GM12874 (cell line): ENCODE measurements around the gene LAD1.

Source experiments
- TF ChIP-seq, protein P1 (sequence below): IDR thresholded peaks from 2 replicates; pipeline ENCODE4 v1.5.1; 2011; ENCODE audit warnings: low read depth, mild to moderate bottlenecking, control low read depth, low read length, moderate library complexity; ENCODE audit not compliant: insufficient read depth

LAD1 gene

DNA sequence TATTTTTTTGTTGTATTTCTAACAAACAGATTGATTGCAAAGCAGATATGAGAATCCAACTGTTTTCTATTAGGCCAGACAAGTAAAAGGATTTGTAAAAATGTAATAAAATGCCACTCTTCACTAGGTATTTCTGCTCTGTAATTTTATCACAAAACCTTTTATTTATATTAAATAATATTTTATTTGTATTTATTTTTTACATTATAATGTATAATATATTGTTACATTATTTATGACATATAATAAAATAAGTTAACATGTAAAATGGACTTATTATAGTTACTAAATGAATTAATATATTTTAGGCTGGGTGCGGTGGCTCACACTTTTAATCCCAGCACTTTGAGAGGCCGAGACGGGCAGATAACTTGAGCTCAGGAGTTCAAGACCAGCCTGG, 35.1 kb upstream of the LAD1 start:
- TF ChIP-seq, protein P1, sequence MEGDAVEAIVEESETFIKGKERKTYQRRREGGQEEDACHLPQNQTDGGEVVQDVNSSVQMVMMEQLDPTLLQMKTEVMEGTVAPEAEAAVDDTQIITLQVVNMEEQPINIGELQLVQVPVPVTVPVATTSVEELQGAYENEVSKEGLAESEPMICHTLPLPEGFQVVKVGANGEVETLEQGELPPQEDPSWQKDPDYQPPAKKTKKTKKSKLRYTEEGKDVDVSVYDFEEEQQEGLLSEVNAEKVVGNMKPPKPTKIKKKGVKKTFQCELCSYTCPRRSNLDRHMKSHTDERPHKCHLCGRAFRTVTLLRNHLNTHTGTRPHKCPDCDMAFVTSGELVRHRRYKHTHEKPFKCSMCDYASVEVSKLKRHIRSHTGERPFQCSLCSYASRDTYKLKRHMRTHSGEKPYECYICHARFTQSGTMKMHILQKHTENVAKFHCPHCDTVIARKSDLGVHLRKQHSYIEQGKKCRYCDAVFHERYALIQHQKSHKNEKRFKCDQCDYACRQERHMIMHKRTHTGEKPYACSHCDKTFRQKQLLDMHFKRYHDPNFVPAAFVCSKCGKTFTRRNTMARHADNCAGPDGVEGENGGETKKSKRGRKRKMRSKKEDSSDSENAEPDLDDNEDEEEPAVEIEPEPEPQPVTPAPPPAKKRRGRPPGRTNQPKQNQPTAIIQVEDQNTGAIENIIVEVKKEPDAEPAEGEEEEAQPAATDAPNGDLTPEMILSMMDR: no peak

DNA sequence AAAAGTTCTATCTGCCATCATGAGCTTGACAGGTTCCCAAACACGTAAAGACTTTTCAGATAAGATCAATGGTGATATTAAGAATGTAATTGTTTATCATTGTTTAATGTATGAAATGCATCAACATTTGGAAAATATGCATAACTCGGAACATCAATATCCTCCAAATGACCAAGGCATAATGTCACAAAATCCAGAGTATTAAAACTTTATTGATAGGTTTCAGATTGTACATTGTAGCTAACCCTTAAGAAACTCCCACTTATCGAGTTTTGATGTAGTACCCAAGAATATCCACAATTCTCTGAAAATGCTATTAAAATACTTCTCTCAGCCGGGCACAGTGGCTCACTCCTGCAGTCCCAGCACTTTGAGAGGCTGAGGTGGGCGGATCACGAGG, 34.5 kb upstream of the LAD1 start:
- TF ChIP-seq, protein P1: no peak

DNA sequence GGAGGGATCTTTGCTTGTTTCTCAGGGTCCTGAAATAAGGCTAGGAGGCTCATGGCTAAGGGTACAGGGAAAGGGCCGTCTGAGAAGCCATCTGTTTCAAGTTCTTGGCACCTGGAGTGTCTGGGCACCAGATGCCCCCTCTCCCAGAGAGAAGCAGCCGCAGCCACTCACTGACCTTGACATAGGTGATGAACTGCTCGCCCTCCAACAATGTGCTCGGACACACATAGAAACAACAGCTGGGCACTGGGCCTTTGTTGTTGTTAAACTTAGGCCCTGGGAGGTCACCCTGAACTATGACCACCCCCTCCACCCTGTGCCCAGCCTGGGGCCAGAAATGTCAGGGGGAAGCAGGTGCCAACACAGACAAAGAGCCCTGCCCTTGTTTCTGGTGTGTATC, 31.7 kb upstream of the LAD1 start:
- TF ChIP-seq, protein P1: no peak

DNA sequence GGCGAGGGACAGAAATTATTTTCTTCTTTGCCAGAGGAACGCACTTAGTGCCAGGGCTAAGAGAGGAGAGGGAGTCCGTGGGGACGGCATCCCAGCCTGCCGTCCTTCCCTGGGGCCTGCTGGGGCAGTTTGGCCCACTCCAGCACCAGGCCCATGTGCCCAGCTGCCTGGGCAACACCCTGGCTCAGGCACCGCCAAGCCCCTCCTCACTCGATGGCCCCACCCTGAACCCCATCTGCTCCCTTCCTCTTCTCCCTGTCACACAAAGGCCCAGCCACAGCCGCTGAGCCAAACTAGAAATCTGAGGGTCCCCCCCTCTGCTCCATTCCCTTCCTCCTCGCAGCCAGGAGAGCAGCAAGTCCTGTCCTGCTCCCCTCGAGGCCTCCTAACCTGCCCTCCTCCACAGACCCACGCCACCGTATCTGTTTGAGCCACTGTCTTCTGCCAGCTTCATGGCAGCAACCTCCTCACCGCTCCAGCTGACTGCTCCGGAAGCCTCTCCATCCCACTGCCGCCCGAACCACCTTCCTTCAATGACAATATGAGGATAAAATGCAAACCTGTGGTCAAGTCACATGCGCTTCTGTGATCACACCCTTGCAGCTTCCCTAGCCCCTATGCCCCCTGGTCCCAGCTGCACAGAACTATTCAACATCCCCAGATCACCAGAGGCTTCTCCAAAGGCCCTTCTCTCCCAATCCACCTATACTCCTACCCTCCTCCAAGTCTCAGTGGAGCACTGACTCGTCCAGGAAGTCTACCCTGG, 30.8 kb upstream of the LAD1 start:
- TF ChIP-seq, protein P1: no peak

DNA sequence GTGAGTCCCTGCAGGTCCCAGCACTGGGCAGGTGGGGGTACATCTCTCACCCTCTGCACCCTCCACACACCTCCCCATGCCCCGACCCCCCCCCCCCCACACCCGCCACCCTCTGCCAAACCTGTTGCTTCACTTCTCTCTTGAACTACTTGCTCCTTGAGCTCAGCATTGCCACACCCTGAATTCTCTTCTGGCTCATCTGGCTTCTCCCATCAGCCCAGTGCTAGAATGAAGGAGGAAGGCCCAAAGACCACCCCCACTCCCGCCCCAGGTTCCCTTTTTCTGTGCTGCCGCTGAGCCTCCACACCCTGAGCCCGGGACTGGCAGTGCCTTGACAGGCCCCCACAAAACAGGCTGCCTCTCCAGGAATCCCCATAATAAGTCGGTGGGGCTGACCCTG, 28.8 kb upstream of the LAD1 start:
- TF ChIP-seq, protein P1: no peak

DNA sequence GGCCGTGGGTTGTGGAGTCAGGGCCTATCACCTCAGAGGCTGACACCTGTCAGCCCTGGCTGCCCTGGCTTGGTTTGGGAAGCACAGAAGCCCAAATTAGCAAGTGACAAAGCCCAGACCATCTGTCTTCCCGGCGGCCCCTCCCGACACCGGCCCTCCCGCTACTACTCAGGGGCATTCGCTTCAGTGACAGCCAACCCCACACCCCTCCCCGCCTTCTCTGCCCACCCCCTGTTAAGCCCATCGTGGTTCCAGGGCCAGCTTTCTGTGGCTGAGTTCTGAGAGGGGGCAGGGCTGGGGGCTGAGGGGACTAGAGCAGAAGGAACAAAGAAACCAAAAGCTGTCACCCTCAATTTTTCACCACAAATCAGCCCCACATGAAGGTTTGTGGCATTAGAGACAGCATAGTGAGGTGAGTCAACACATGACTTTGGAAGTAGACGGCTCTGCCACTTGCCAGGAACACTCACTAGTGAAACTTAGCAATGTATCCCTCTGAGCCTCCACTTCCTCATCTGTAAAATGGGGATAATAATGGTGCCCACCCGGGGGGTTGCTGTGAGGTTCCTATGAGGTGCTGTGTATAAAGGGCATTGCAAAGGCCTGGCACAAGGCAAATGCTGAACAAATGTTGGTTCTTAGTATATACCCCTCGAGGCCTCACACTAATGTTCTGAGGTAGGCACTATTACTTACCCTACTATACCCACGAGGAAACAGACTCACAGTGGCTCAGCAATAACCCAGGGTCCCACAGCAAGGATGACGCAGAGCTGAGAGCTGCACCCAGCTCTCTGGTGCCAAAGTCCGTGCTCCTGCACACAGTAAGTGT, 27.6 kb upstream of the LAD1 start:
- TF ChIP-seq, protein P1: no peak

DNA sequence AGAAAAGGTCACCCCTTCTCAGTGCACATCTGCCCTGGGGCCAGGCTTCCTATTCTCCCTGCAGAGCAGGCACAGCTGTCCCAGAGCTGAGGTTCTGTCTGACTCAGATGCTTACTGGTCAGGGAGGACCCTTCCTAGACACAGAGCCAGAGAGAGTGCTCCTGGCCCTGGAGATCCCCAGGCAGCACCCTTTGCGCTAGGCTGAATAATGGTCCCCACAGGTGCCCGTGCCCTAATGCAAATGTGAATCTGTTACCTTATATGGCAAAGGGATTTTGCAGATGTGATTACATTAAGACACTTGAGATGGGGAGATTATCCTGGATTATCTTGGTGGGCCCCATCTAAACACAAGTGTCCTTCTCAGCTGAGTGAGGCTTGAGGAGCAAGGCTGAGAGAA, 25.0 kb upstream of the LAD1 start:
- TF ChIP-seq, protein P1: no peak
